GM04503 (cell line): ENCODE data around the gene PCDHB1.
"Not testable (repeated sequence)": the region's sequence is repeated elsewhere in the genome, so short reads cannot be mapped to it uniquely, and the experiment has no call there.

Source experiments
- DNase-seq: peaks from one replicate; pipeline ENCODE4 v3.0.0-alpha.2; 2012; ENCODE audit warnings: low read depth

Gene PCDHB1

GRCh38 chr5:141077826-141078225, 26.7 kb downstream of the PCDHB1 start:
- DNase-seq = no peak

DNA sequence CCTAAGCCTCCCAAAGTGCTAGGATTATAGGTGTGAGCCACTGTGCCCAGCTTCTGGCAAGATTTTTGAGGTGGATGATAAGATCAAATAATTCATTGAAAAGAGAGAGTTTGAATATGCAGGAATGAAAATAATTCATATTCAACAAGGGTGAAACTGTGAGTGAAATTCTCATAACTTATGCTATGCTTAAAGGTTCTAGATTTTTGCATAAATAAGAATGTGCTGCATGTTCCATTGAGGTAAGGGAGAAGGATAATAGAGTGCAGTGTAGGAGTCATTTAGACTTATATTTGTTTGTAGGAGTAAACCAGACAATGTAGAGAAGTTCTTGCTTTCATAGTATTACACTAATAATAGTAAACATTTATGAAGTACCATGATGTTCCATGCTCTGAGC, 31.1 kb downstream of the PCDHB1 start:
- DNase-seq = no peak

DNA sequence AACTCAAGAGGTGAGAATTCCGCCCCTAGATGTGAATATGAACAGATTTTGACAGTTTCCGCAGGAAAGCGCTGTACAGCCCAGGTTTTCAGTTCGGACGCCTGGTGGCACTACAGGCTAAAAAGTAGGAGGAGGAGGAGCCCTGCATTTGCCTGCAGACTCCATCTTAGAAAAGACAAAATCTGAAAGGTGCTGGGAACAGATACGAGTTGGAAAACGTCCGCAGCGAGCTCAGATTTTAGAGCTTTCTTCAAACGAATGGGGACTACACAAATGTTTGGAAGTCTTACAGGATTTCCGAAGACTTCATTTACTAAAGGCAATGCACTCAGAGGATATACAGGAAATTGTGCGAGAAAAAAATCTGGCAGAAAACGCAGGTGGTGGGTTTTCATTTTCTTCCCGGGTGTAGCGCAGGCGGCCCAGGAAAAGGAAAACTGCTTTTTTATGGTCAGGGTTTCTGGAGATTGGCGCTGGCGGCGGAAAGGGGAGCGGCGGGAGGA, 33.4 kb downstream of the PCDHB1 start:
- DNase-seq = peak; percentile 28

- DNase-seq = no peak
Observed at GRCh38 chr5:141094481-141095262, 43.5 kb downstream of the PCDHB1 start, which contains the start of gene PCDHB2. Gene PCDHB2 (plus strand): TSS chr5:141094615. CDS start chr5:141094791, 176 bp downstream.

DNA sequence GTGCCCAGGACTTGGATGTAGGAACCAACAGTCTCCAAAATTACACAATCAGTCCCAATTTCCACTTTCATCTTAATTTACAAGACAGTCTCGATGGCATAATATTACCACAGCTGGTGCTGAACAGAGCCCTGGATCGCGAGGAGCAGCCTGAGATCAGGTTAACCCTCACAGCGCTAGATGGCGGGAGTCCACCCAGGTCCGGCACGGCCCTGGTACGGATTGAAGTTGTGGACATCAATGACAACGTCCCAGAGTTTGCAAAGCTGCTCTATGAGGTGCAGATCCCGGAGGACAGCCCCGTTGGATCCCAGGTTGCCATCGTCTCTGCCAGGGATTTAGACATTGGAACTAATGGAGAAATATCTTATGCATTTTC, 44.1 kb downstream of the PCDHB1 start:
- no peak for DNase-seq

GRCh38 chr5:141096181-141096580, 45.0 kb downstream of the PCDHB1 start:
- not testable (repeated sequence) for DNase-seq

DNA sequence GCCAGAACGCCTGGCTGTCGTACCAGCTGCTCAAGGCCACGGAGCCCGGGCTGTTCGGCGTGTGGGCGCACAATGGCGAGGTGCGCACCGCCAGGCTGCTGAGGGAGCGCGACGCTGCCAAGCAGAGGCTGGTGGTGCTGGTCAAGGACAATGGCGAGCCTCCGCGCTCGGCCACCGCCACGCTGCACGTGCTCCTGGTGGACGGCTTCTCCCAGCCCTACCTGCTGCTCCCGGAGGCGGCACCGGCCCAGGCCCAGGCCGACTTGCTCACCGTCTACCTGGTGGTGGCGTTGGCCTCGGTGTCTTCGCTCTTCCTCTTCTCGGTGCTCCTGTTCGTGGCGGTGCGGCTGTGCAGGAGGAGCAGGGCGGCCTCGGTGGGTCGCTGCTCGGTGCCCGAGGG, 45.4 kb downstream of the PCDHB1 start:
- DNase-seq = not testable (repeated sequence)

- DNase-seq = no peak
Observed at GRCh38 chr5:141100243-141100805, 49.1 kb downstream of the PCDHB1 start, which contains the start of gene PCDHB3. Gene PCDHB3 (plus strand): TSS chr5:141100473. CDS start chr5:141100650, 177 bp downstream.

DNA sequence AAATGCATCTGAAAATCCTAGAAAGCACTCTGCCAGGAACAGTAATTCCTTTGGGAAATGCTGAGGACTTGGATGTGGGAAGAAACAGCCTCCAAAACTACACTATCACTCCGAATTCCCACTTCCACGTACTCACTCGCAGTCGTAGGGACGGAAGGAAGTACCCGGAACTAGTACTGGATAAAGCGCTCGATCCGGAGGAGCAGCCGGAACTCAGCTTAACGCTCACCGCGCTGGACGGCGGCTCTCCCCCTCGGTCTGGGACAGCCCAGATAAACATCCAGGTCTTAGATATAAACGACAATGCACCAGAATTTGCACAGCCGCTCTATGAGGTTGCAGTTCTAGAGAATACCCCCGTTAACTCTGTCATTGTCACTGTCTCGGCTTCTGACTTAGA, 49.9 kb downstream of the PCDHB1 start:
- DNase-seq = no peak

- DNase-seq = not testable (repeated sequence)
Observed at GRCh38 chr5:141102070-141102469, 50.9 kb downstream of the PCDHB1 start.

DNA sequence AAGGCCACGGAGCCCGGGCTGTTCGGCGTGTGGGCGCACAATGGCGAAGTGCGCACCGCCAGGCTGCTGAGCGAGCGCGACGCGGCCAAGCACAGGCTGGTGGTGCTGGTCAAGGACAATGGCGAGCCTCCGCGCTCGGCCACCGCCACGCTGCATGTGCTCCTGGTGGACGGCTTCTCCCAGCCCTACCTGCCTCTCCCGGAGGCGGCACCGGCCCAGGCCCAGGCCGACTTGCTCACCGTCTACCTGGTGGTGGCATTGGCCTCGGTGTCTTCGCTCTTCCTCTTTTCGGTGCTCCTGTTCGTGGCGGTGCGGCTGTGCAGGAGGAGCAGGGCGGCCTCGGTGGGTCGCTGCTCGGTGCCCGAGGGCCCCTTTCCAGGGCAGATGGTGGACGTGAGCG, 51.3 kb downstream of the PCDHB1 start:
- not testable (repeated sequence) for DNase-seq

DNA sequence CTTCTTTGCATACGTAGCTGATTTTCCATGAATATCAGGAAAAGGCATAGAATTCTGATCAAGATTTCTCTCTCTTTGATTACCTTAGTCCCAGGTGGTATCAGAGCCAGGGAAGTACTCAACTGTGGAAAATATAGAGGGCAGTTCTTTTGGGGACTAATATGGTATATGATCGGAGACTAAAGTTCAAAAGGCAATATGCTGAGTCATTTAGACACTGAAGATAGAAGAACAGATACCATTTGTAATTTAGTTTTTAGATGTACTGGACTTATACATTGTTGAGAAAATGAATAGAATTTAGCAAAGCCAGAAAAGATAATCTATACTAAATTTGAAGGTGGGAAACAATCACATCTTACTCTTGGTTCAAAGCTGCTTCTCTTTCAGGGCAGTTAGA, 54.2 kb downstream of the PCDHB1 start:
- DNase-seq = no peak
